ENCODE data around the gene GREB1L.
"Not testable (repeated sequence)": the region's sequence is repeated elsewhere in the genome, so short reads cannot be mapped to it uniquely, and the experiment has no call there.

GREB1L gene

GRCh38 chr18:21306368-21306767 lies 64.3 kb downstream of the GREB1L start:
- DNase-seq = no peak
- no peak overlapping the region for H3K27ac ChIP-seq
- no peaks in the 10 kb centered on the region for H3K27me3 ChIP-seq (replicated peaks)
- no peak overlapping the region for H3K4me3 ChIP-seq (ENCODE audit: low read depth, low read length)
- in situ Hi-C loops (cut with HindIII; ENCODE audit: low pct_ligation_motif_present, low sequenced_read_pairs) = no loop called here
- TF ChIP-seq CTCF (IDR thresholded peaks at IDR 0.05; ENCODE audit: low read depth, low read length, missing control alignments) = no peak
- H3K36me3 ChIP-seq (replicated peaks) = no peaks in the 10 kb centered on the region

GRCh38 chr18:21307578-21307977 lies 65.5 kb downstream of the GREB1L start:
- Histone ChIP-seq H3K36me3 (replicated peaks) (no peaks in the 10 kb centered on the region), H3K4me3 (ENCODE audit: low read depth, low read length) (no peak overlapping the region), H3K27me3 (replicated peaks) (no peaks in the 10 kb centered on the region), H3K27ac (no peak overlapping the region)
- no peak for DNase-seq
- in situ Hi-C loops (cut with HindIII; ENCODE audit: low pct_ligation_motif_present, low sequenced_read_pairs) = no loop called here
- TF ChIP-seq CTCF (IDR thresholded peaks at IDR 0.05; ENCODE audit: low read depth, low read length, missing control alignments) = no peak

GRCh38 chr18:21309248-21309647 lies 67.2 kb downstream of the GREB1L start:
- no peak for TF ChIP-seq CTCF (IDR thresholded peaks at IDR 0.05; ENCODE audit: low read depth, low read length, missing control alignments)
- no peak overlapping the region for H3K27ac ChIP-seq
- no peak overlapping the region for H3K4me3 ChIP-seq (ENCODE audit: low read depth, low read length)
- DNase-seq = no peak
- no peaks in the 10 kb centered on the region for H3K27me3 ChIP-seq (replicated peaks)
- in situ Hi-C loops (cut with HindIII; ENCODE audit: low pct_ligation_motif_present, low sequenced_read_pairs) = no loop called here
- no peaks in the 10 kb centered on the region for H3K36me3 ChIP-seq (replicated peaks)

- DNase-seq; H3K27me3 ChIP-seq (replicated peaks); H3K4me3 ChIP-seq (ENCODE audit: low read depth, low read length); H3K27ac ChIP-seq; in situ Hi-C loops (cut with HindIII; ENCODE audit: low pct_ligation_motif_present, low sequenced_read_pairs); H3K36me3 ChIP-seq (replicated peaks): not testable (repeated sequence)
Observed at GRCh38 chr18:21311980-21312379, 69.9 kb downstream of the GREB1L start.

GRCh38 chr18:21313576-21313975 lies 71.5 kb downstream of the GREB1L start:
- TF ChIP-seq CTCF (IDR thresholded peaks at IDR 0.05; ENCODE audit: low read depth, low read length, missing control alignments) = no peak
- Histone ChIP-seq H3K4me3 (ENCODE audit: low read depth, low read length) (no peak overlapping the region), H3K36me3 (replicated peaks) (no peaks in the 10 kb centered on the region), H3K27me3 (replicated peaks) (no peaks in the 10 kb centered on the region), H3K27ac (no peak overlapping the region)
- no peak for DNase-seq
- in situ Hi-C loops (cut with HindIII; ENCODE audit: low pct_ligation_motif_present, low sequenced_read_pairs) = no loop called here

- H3K27me3 ChIP-seq (replicated peaks) = no peaks in the 10 kb centered on the region
- in situ Hi-C loops (cut with HindIII; ENCODE audit: low pct_ligation_motif_present, low sequenced_read_pairs) = no loop called here
- DNase-seq = no peak
- H3K36me3 ChIP-seq (replicated peaks) = no peaks in the 10 kb centered on the region
- H3K4me3 ChIP-seq (ENCODE audit: low read depth, low read length) = no peak overlapping the region
- no peak for TF ChIP-seq CTCF (IDR thresholded peaks at IDR 0.05; ENCODE audit: low read depth, low read length, missing control alignments)
- no peak overlapping the region for H3K27ac ChIP-seq
Observed at GRCh38 chr18:21314724-21315123, 72.7 kb downstream of the GREB1L start.

- H3K4me3 ChIP-seq (ENCODE audit: low read depth, low read length); H3K27ac ChIP-seq; in situ Hi-C loops (cut with HindIII; ENCODE audit: low pct_ligation_motif_present, low sequenced_read_pairs); DNase-seq; H3K36me3 ChIP-seq (replicated peaks); H3K27me3 ChIP-seq (replicated peaks): not testable (repeated sequence)
Observed at GRCh38 chr18:21315126-21315525, 73.1 kb downstream of the GREB1L start.

Data from brain microvascular endothelial cell (primary cell).